Stimulated activated CD4-positive, alpha-beta T cell treated with anti-CD3 and anti-CD28 coated beads, Interleukin-15, amount 100 ng/mL, for 48 hours (primary cell): ENCODE data around the gene COL18A1.

Source experiments
- DNase-seq, 2 donors: peaks; one replicate each; pipeline ENCODE4 v3.0.0-alpha.2; 2020; ENCODE audit warnings: low read depth in 2 of 2

COL18A1 gene

GRCh38 chr21:45507888-45508508, 103.0 kb downstream of the COL18A1 start:
- no peak for DNase-seq

- DNase-seq = no peak
These were observed 103.9 kb downstream of the COL18A1 start for GRCh38 chr21:45508607-45509565.

GRCh38 chr21:45509566-45510465, 104.9 kb downstream of the COL18A1 start:
- DNase-seq = no peak

- DNase-seq = no peak
These were observed 105.5 kb downstream of the COL18A1 start for GRCh38 chr21:45510466-45510955.

GRCh38 chr21:45511007-45511406, 106.0 kb downstream of the COL18A1 start:
- DNase-seq = no peak

GRCh38 chr21:45511661-45512431, 106.9 kb downstream of the COL18A1 start:
- no peak for DNase-seq

- no peak for DNase-seq
These were observed 107.6 kb downstream of the COL18A1 start for GRCh38 chr21:45512626-45513002.

- no peak for DNase-seq
These were observed 108.2 kb downstream of the COL18A1 start for GRCh38 chr21:45513003-45513717.

- no peak for DNase-seq
These were observed 108.9 kb downstream of the COL18A1 start for GRCh38 chr21:45513741-45514310.

- no peak for DNase-seq
These were observed 109.5 kb downstream of the COL18A1 start for GRCh38 chr21:45514311-45515021.

- no peak for DNase-seq
These were observed 110.5 kb downstream of the COL18A1 start for GRCh38 chr21:45515241-45516061.

GRCh38 chr21:45516071-45516670, 111.2 kb downstream of the COL18A1 start:
- DNase-seq = no peak

- no peak for DNase-seq
These were observed 111.7 kb downstream of the COL18A1 start for GRCh38 chr21:45516671-45517151.

GRCh38 chr21:45517249-45518065, 112.5 kb downstream of the COL18A1 start:
- no peak for DNase-seq

GRCh38 chr21:45518742-45519141, 113.8 kb downstream of the COL18A1 start:
- DNase-seq = no peak

- DNase-seq = no peak
These were observed 114.2 kb downstream of the COL18A1 start for GRCh38 chr21:45519182-45519581.

GRCh38 chr21:45521241-45521640, 116.3 kb downstream of the COL18A1 start:
- no peak for DNase-seq
